ENCODE results near the gene BCCIP.
A peak's percentile ranks its signal among the peaks of the same experiment; 100 is the strongest.

The BCCIP gene

DNA sequence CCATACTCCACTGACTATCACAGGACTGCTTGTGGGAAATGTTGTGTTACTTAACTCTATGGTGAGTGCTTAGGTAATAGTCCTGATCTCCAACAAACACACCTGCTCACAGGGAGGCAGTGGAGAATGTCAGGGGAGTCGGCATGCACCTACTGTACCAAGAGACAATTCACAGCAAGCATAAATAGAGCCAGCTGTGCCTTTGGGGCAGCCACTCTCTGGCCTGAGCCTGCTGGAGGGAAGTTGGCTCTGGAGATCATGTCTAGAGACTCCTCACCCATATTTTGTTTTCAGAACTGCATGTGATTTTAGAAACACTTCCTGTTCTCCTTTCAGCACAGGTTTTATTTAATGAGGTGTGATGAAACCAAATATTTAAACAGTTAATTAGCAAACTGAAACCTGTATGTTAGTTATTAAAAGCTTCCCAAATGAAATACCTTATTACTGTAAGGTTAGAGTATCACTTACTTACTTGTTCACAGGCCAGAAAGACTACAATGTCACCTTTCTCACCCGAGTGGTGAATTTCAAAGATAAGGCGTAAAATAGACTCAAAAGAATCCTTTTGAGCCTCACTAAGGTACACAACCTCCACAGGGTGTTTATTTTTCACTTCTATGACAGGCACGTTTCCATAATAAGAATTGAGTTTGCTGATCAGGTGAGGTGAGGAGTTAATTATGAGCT is 35.9 kb downstream of the BCCIP start:
- no peak for TF ChIP-seq CTCF (IDR thresholded peaks at IDR 0.05; ENCODE audit: poor library complexity, severe bottlenecking)
- no peak for ATAC-seq (ENCODE audit: low read depth)

DNA sequence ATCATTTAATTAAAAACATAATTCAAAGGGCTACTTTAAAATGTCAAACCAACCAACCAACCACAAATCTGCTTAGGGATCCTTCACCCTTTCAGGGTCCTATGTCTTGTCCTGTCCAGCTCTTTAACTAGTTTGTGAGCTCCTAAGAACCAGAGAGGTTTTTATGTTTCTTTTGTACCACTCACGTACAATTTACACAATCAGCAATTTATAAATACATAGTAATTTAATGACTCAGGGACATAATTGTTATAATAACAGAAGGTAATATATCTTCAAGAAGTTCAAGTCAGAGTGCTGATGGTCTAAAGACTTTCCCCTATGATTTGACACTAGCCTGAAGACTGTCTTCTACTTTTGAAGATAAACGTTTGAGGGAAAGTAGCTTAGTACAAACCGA is 41.8 kb downstream of the BCCIP start:
- ATAC-seq (ENCODE audit: low read depth) (no peak), DNase-seq (ENCODE audit: low spot score) (no peak)
- H3K36me3 ChIP-seq (ENCODE audit: low read depth), result peaks cover 50% of the 10 kb centered on the region
- no peaks in the 10 kb centered on the region for H3K4me1 ChIP-seq (ENCODE audit: insufficient read depth, poor library complexity, severe bottlenecking)
- H3K9me3 ChIP-seq (ENCODE audit: severe bottlenecking), result no peaks in the 10 kb centered on the region
- H3K27me3 ChIP-seq (ENCODE audit: insufficient read depth, poor library complexity, severe bottlenecking), result no peaks in the 10 kb centered on the region
- H3K4me3 ChIP-seq (ENCODE audit: severe bottlenecking), result no peak overlapping the region
- TF ChIP-seq CTCF (IDR thresholded peaks at IDR 0.05; ENCODE audit: poor library complexity, severe bottlenecking), result no peak
- H3K27ac ChIP-seq (ENCODE audit: poor library complexity, severe bottlenecking), result no peak overlapping the region

More for the DNA sequence above, 35.9 kb downstream of the BCCIP start:
- Histone ChIP-seq H3K27ac (ENCODE audit: poor library complexity, severe bottlenecking) (no peak overlapping the region), H3K4me3 (ENCODE audit: severe bottlenecking) (no peak overlapping the region), H3K9me3 (ENCODE audit: severe bottlenecking) (no peaks in the 10 kb centered on the region), H3K27me3 (ENCODE audit: insufficient read depth, poor library complexity, severe bottlenecking) (no peaks in the 10 kb centered on the region), H3K36me3 (ENCODE audit: low read depth) (peaks cover 43% of the 10 kb centered on the region), H3K4me1 (ENCODE audit: insufficient read depth, poor library complexity, severe bottlenecking) (no peaks in the 10 kb centered on the region)
- DNase-seq (ENCODE audit: low spot score), result no peak

DNA sequence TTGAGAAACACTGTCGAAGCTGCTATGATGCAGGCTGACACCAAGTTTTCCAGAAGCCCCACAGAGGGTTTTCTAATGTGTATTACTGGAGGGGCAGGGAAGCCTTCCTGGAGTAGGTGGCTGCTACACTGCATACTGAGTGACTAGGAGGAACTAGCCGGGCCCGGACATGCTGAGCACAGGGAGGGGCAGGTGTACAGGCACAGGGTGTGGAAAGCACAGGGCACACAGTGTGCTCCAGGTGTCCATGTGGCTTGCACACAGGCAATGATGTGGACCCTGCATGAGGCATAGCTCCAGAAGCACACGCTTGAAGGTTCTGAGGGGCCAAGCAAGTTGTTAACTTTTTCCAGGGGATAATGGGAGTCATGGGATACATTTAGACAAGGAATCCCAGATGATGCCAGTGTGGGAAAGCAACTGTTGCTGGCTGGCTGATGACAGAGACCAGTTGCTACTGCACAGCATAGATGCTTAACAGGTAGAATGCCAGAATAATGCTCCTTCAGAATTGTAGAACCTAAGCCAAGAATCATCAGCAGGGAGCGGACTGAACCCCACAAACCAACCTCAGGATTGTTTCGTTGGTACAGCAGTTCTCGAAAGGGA is 43.2 kb downstream of the BCCIP start:
- ATAC-seq (ENCODE audit: low read depth) (peak; percentile 49; the same call in 1 of the 3 replicates), DNase-seq (ENCODE audit: low spot score) (no peak)
- no peak for TF ChIP-seq CTCF (IDR thresholded peaks at IDR 0.05; ENCODE audit: poor library complexity, severe bottlenecking)
- Histone ChIP-seq H3K9me3 (ENCODE audit: severe bottlenecking) (no peaks in the 10 kb centered on the region), H3K27me3 (ENCODE audit: insufficient read depth, poor library complexity, severe bottlenecking) (no peaks in the 10 kb centered on the region), H3K4me1 (ENCODE audit: insufficient read depth, poor library complexity, severe bottlenecking) (no peaks in the 10 kb centered on the region), H3K36me3 (ENCODE audit: low read depth) (peaks cover 46% of the 10 kb centered on the region), H3K4me3 (ENCODE audit: severe bottlenecking) (no peak overlapping the region), H3K27ac (ENCODE audit: poor library complexity, severe bottlenecking) (no peak overlapping the region)

- TF ChIP-seq CTCF (IDR thresholded peaks at IDR 0.05; ENCODE audit: poor library complexity, severe bottlenecking), result peak; percentile 91
- Histone ChIP-seq H3K9me3 (ENCODE audit: severe bottlenecking) (no peaks in the 10 kb centered on the region), H3K4me1 (ENCODE audit: insufficient read depth, poor library complexity, severe bottlenecking) (no peaks in the 10 kb centered on the region), H3K27ac (ENCODE audit: poor library complexity, severe bottlenecking) (no peak overlapping the region), H3K4me3 (ENCODE audit: severe bottlenecking) (no peak overlapping the region), H3K27me3 (ENCODE audit: insufficient read depth, poor library complexity, severe bottlenecking) (no peaks in the 10 kb centered on the region), H3K36me3 (ENCODE audit: low read depth) (peaks cover 40% of the 10 kb centered on the region)
- no peak for DNase-seq (ENCODE audit: low spot score)
- peak; percentile 72 for ATAC-seq (ENCODE audit: low read depth)
These were observed 45.1 kb downstream of the BCCIP start for GRCh38 chr10:125868372-125868975.
